T-helper 2 cell treated with Interferon-gamma antibody and Interleukin-4, amounts not matched to agents 5 μg/mL and 100 μg/mL, for 36 hours (primary cell): ENCODE data around the gene SLC26A1.
"Not testable (repeated sequence)": the region's sequence is repeated elsewhere in the genome, so short reads cannot be mapped to it uniquely, and the experiment has no call there.

Experiments
- DNase-seq: peaks from one replicate; pipeline ENCODE4 v3.0.0; 2021; ENCODE audit warnings: low spot score
- H3K27ac Mint-ChIP-seq: one replicate; pipeline ENCODE4 v1.8.0; 2021; ENCODE audit warnings: mild to moderate bottlenecking, mixed read lengths
- H3K27me3 Mint-ChIP-seq: one replicate; pipeline ENCODE4 v1.8.0; 2021; ENCODE audit warnings: low read depth, mixed read lengths
- H3K36me3 Mint-ChIP-seq: one replicate; pipeline ENCODE4 v1.8.0; 2021; ENCODE audit warnings: low read depth, mixed read lengths
- H3K4me1 Mint-ChIP-seq: one replicate; pipeline ENCODE4 v1.8.0; 2021; ENCODE audit warnings: low read depth, mixed read lengths
- H3K4me3 Mint-ChIP-seq: one replicate; pipeline ENCODE4 v1.8.0; 2022; ENCODE audit warnings: mild to moderate bottlenecking, moderate library complexity, mixed read lengths
- H3K9me3 Mint-ChIP-seq: one replicate; pipeline ENCODE4 v1.8.0; 2021; ENCODE audit warnings: mixed read lengths

The SLC26A1 gene

GRCh38 chr4:950136-951020, 42.8 kb downstream of the SLC26A1 start:
- no peaks in the 10 kb centered on the region for H3K9me3 Mint-ChIP-seq
- H3K27ac Mint-ChIP-seq = no peak overlapping the region
- no peak for DNase-seq
- H3K36me3 Mint-ChIP-seq = no peaks in the 10 kb centered on the region
- H3K4me1 Mint-ChIP-seq = no peaks in the 10 kb centered on the region
- no peak overlapping the region for H3K4me3 Mint-ChIP-seq
- H3K27me3 Mint-ChIP-seq = no peaks in the 10 kb centered on the region

DNA sequence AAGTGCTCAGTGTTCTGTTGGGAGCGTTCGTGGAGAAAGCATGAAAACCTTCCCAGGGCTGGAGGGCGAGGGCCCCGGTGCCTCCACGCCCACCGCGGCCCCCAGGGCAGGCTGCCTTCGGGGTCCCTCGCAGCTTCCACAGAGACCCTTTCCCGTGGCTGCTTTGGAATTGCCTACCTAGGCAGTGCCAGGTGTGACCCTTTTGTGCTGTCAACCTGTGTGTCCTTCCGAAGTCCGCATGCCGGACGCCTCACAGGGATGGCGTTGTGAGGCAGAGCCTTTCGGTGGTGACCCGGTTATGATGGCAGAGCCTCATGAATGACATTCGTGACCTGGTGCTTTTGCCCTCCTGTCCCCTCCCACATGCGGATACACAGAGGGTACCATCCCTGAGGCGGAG, 43.5 kb downstream of the SLC26A1 start:
- no peaks in the 10 kb centered on the region for H3K27me3 Mint-ChIP-seq
- no peak overlapping the region for H3K27ac Mint-ChIP-seq
- no peaks in the 10 kb centered on the region for H3K4me1 Mint-ChIP-seq
- H3K36me3 Mint-ChIP-seq = no peaks in the 10 kb centered on the region
- H3K4me3 Mint-ChIP-seq = no peak overlapping the region
- no peak for DNase-seq
- no peaks in the 10 kb centered on the region for H3K9me3 Mint-ChIP-seq

DNA sequence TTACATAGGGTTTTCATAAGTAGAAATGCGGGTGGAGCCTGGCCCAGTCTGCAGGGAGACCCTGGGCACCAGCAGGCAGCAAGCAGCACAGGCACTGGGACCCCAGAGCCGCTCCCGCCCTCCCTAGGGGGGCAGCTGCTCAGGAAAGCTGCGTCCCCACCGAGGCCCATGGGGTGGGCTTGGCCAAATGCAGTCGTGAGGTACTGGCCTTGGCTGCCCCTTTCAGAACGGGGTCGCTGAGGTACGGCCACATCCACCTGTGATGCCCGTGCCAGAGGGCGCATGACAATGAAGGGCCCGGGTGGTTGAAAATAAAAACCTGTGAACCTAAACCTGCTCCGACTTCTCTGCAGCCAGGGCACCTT, 44.3 kb downstream of the SLC26A1 start:
- Mint-ChIP-seq H3K4me1 (no peaks in the 10 kb centered on the region), H3K4me3 (no peak overlapping the region), H3K27me3 (no peaks in the 10 kb centered on the region), H3K36me3 (no peaks in the 10 kb centered on the region), H3K27ac (no peak overlapping the region), H3K9me3 (no peaks in the 10 kb centered on the region)
- DNase-seq = no peak

- no peaks in the 10 kb centered on the region for H3K4me1 Mint-ChIP-seq
- no peak overlapping the region for H3K4me3 Mint-ChIP-seq
- no peak for DNase-seq
- no peaks in the 10 kb centered on the region for H3K9me3 Mint-ChIP-seq
- H3K27me3 Mint-ChIP-seq = no peaks in the 10 kb centered on the region
- no peak overlapping the region for H3K27ac Mint-ChIP-seq
- no peaks in the 10 kb centered on the region for H3K36me3 Mint-ChIP-seq
These were observed 44.9 kb downstream of the SLC26A1 start for GRCh38 chr4:948101-948935.

DNA sequence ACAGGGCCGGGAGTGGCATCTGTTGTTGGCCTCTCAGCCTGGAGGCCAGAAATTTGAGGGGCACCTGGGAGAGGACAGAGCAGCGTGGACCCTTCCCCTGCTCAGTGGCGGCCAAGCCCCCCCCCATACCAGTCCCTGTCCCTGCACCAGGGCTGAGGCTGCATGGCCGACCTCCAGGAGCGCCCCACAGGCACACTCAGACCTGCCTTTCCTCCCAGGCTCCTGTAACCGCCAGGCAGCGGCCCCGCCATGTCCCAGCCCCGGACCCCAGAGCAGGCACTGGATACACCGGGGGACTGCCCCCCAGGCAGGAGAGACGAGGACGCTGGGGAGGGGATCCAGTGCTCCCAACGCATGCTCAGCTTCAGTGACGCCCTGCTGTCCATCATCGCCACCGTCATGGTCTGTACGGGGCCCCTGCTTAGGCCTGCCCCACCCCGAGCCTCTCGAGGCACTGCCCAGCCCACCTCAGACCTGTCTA, 45.7 kb downstream of the SLC26A1 start:
- H3K36me3 Mint-ChIP-seq = no peaks in the 10 kb centered on the region
- no peak overlapping the region for H3K27ac Mint-ChIP-seq
- H3K4me3 Mint-ChIP-seq = no peak overlapping the region
- no peak for DNase-seq
- H3K27me3 Mint-ChIP-seq = no peaks in the 10 kb centered on the region
- no peaks in the 10 kb centered on the region for H3K4me1 Mint-ChIP-seq
- no peaks in the 10 kb centered on the region for H3K9me3 Mint-ChIP-seq

DNA sequence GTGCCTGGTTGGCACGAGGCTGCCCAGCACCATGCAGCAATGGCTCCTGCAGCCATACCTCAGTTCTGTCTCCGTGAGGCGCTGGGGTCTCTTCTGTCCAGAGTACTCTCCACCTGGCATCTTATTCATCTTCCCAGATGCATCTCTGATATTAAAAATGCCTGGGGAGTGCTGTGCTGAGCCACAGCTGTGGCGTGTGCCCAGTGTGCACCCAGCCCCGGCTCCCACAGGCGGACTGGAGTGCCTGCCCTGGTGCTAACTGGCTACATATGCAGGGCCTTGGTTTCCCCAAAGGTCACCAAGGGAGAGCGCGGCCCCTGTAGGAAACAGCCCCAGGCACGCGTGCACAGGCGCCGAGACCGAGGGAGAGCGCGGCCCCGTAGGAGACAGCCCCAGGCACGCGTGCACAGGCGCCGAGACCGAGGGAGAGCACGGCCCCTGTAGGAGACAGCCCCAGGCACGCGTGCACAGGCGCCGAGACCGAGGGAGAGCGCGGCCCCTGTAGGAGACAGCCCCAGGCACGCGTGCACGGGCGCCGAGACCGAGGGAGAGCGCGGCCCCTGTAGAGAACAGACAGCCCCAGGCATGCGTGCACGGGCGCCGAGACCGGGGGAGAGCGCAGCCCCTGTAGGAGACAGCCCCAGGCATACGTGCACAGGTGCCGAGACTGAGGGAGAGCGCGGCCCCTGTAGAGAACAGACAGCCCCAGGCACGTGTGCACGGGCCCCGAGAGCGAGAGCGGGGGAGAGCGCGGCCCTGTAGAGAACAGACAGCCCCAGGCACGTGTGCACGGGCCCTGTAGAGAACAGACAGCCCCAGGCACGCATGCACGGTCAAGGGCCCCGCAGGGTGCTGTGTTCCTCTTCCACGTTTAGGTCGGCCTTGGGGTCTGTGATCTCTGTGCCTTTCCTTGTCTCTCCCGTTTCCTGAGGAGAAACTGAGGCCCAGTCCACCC, 46.4 kb downstream of the SLC26A1 start:
- no peak for DNase-seq
- no peaks in the 10 kb centered on the region for H3K4me1 Mint-ChIP-seq
- H3K27me3 Mint-ChIP-seq = no peaks in the 10 kb centered on the region
- no peaks in the 10 kb centered on the region for H3K36me3 Mint-ChIP-seq
- H3K4me3 Mint-ChIP-seq = no peak overlapping the region
- H3K27ac Mint-ChIP-seq = no peak overlapping the region
- H3K9me3 Mint-ChIP-seq = no peaks in the 10 kb centered on the region

DNA sequence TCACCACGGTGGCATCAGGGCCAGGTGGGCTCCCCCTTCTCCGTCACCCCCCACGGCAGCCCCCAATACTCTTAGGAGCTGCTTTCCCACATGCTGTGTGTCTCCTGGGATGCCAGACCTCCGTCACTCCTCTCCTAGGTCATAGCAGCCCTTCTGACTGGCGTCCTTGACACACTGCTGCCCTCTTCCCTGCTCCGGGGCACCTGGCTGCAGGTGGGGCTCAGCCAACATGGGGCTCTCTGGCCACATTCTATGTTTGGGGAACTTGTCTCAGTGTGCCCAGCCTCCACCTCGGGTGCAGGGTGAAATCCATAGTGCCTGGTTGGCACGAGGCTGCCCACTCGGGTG, 47.1 kb downstream of the SLC26A1 start:
- no peak overlapping the region for H3K4me3 Mint-ChIP-seq
- H3K9me3 Mint-ChIP-seq = no peaks in the 10 kb centered on the region
- H3K27ac Mint-ChIP-seq = no peak overlapping the region
- DNase-seq = no peak
- H3K27me3 Mint-ChIP-seq = no peaks in the 10 kb centered on the region
- no peaks in the 10 kb centered on the region for H3K36me3 Mint-ChIP-seq
- no peaks in the 10 kb centered on the region for H3K4me1 Mint-ChIP-seq

GRCh38 chr4:945274-946102, 47.7 kb downstream of the SLC26A1 start:
- Mint-ChIP-seq H3K9me3 (no peaks in the 10 kb centered on the region), H3K27ac (no peak overlapping the region), H3K4me1 (no peaks in the 10 kb centered on the region), H3K36me3 (no peaks in the 10 kb centered on the region), H3K4me3 (no peak overlapping the region), H3K27me3 (no peaks in the 10 kb centered on the region)
- no peak for DNase-seq

GRCh38 chr4:939508-939907, 53.7 kb downstream of the SLC26A1 start:
- H3K4me1 Mint-ChIP-seq, H3K36me3 Mint-ChIP-seq, H3K4me3 Mint-ChIP-seq, H3K27ac Mint-ChIP-seq, DNase-seq, H3K9me3 Mint-ChIP-seq, H3K27me3 Mint-ChIP-seq: not testable (repeated sequence)
